HepG2 (cell line): ENCODE results near the gene TERB2. TPM values are rescaled to one million over a fixed set of nuclear protein-coding genes. Genes with fewer than 3 reads are reported as not detected.
"Not testable (repeated sequence)": the region's sequence is repeated elsewhere in the genome, so short reads cannot be mapped to it uniquely, and the experiment has no call there.

Experiments used
- ATF2 ChIP-seq: sonication (generic); formaldehyde crosslinking; IDR thresholded peaks from 2 replicates; pipeline ENCODE4 v1.4.0; 2020; ENCODE audit warnings: missing genetic modification reagents
- CBFB ChIP-seq: sonication (generic); formaldehyde crosslinking; IDR thresholded peaks from 2 replicates; pipeline ENCODE4 v1.4.0; 2020; ENCODE audit warnings: missing genetic modification reagents
- CREB1 ChIP-seq, 2 experiments: fragments of 450-650 bp in 1 of 2; IDR thresholded peaks; 2 replicates each; pipeline ENCODE4 v1.6.1; 2016 to 2017; ENCODE audit warnings: control low read depth in 1 of 2, mild to moderate bottlenecking in 1 of 2, missing compliant biosample characterization in 1 of 2, missing genetic modification characterization in 1 of 2
- CREM ChIP-seq, 2 experiments: sonication (generic) in 1 of 2; formaldehyde crosslinking in 1 of 2; IDR thresholded peaks; 2 replicates each; pipeline versions ENCODE4 v1.4.0 to v1.6.1; 2016 to 2020; ENCODE audit warnings: antibody characterized with exemption in 1 of 2, mild to moderate bottlenecking in 1 of 2, missing genetic modification reagents in 1 of 2
- FOXP4 ChIP-seq: sonication (generic); formaldehyde crosslinking; IDR thresholded peaks from 2 replicates; pipeline ENCODE4 v1.4.0; 2020; ENCODE audit warnings: missing genetic modification reagents
- SMAD3 ChIP-seq: sonication (generic); formaldehyde crosslinking; IDR thresholded peaks from 2 replicates; pipeline ENCODE4 v1.4.0; 2020; ENCODE audit warnings: missing genetic modification reagents
- TEAD3 ChIP-seq: optimal IDR thresholded peaks from 2 replicates; pipeline ENCODE3; 2016; ENCODE audit warnings: borderline replicate concordance
- ZNF331 ChIP-seq: sonication (generic); formaldehyde crosslinking; IDR thresholded peaks from 2 replicates; pipeline ENCODE4 v1.4.0; 2020; ENCODE audit warnings: missing genetic modification reagents
- ZNF788 ChIP-seq: sonication (generic); formaldehyde crosslinking; IDR thresholded peaks from 2 replicates; pipeline ENCODE4 v1.5.0; 2020; ENCODE audit warnings: mild to moderate bottlenecking, missing genetic modification reagents, borderline replicate concordance
- ZNF878 ChIP-seq: sonication (generic); formaldehyde crosslinking; IDR thresholded peaks from 2 replicates; pipeline ENCODE4 v1.8.1; 2023; ENCODE audit warnings: mild to moderate bottlenecking, missing genetic modification reagents, moderate library complexity
- polyA plus RNA-seq, 8 experiments: library from polyadenylated mRNA; depleted of rRNA in 3 of 8; stranded (reverse) in 7 of 8; unstranded in 1 of 8; fragments of >200 nt; fragmentation: Illumina TruSeq in 4 of 8; extraction: Trizol in 4 of 8; gene quantifications; 2 replicates each; pipeline versions ENCODE4 v1.2.1 to v1.2.3, GENCODE V29; 2011 to 2016; ENCODE audit warnings: low read depth in 4 of 8, missing spikeins in 1 of 8, mixed read lengths in 1 of 8; ENCODE audit not compliant: insufficient read depth in 1 of 8
- total RNA-seq, 5 experiments: library from RNA; depleted of rRNA; stranded (reverse); fragments of >200 nt; fragmentation: Illumina TruSeq; extraction: Trizol; gene quantifications; 2 replicates each; pipeline ENCODE4 v1.2.3, GENCODE V29; 2016; ENCODE audit warnings: low read depth in 1 of 5
- TF ChIP-seq, protein P1 (sequence below): sonication (generic); formaldehyde crosslinking; IDR thresholded peaks from 2 replicates; pipeline ENCODE4 v1.5.1; 2020; ENCODE audit warnings: mild to moderate bottlenecking, missing genetic modification reagents
- TF ChIP-seq, protein P2 (sequence below), 2 experiments: sonication (generic) in 1 of 2; formaldehyde crosslinking in 1 of 2; IDR thresholded peaks; 2 replicates each; pipeline versions ENCODE4 v1.4.0 to v1.6.1; 2016 to 2020; ENCODE audit warnings: borderline replicate concordance in 1 of 2, low read depth in 1 of 2, mild to moderate bottlenecking in 1 of 2, missing genetic modification reagents in 1 of 2
- TF ChIP-seq, protein P3 (sequence below): IDR thresholded peaks from 2 replicates; pipeline ENCODE4 v1.6.1; 2016; ENCODE audit warnings: low read depth, borderline replicate concordance
- TF ChIP-seq, protein P4 (sequence below): sonication (generic); formaldehyde crosslinking; IDR thresholded peaks from 2 replicates; pipeline ENCODE4 v1.8.0; 2022; ENCODE audit warnings: mild to moderate bottlenecking, missing genetic modification reagents; ENCODE audit not compliant: insufficient replicate concordance

TERB2 gene
- total and polyA plus RNA-seq, 2 of the 13 experiments (the other 11 are each of a cell fraction or from before 2014, with no cell fraction given), result not detected

GRCh38 chr15:44912974-44913448 lies 43.5 kb upstream of the TERB2 start (continued):
- TF ChIP-seq, protein P1, sequence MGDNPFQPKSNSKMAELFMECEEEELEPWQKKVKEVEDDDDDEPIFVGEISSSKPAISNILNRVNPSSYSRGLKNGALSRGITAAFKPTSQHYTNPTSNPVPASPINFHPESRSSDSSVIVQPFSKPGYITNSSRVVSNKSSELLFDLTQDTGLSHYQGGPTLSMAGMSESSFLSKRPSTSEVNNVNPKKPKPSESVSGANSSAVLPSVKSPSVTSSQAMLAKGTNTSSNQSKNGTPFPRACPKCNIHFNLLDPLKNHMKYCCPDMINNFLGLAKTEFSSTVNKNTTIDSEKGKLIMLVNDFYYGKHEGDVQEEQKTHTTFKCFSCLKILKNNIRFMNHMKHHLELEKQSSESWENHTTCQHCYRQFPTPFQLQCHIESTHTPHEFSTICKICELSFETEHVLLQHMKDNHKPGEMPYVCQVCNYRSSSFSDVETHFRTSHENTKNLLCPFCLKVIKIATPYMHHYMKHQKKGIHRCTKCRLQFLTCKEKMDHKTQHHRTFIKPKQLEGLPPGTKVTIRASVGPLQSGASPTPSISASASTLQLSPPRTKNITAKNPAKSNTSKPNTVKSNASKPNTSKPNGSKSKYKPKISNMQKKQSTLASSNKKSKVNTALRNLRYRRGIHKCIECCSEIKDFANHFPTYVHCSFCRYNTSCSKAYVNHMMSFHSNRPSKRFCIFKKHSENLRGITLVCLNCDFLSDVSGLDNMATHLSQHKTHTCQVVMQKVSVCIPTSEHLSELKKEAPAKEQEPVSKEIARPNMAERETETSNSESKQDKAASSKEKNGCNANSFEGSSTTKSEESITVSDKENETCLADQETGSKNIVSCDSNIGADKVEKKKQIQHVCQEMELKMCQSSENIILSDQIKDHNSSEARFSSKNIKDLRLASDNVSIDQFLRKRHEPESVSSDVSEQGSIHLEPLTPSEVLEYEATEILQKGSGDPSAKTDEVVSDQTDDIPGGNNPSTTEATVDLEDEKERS (CRISPR knock-in tag), result peak; percentile 71; the same call in 1 of the 2 replicates
- TF ChIP-seq ZNF331 (peak; percentile 59; the same call in 1 of the 2 replicates), CBFB (CRISPR knock-in tag) (0 out of 2 replicates have a peak, but pooled peaks have one; percentile 58), ZNF878 (peak; percentile 62; the same call in 1 of the 2 replicates), CREB1 (CRISPR knock-in tag; IDR thresholded peaks at IDR 0.05) (peak; percentile 68), CREM (IDR thresholded peaks at IDR 0.05) (peak; percentile 72), ZNF788 (CRISPR knock-in tag) (peak; percentile 49; the same call in 1 of the 2 replicates), TEAD3 (CRISPR knock-in tag) (peak; percentile 58), FOXP4 (CRISPR knock-in tag) (peak; percentile 92), SMAD3 (CRISPR knock-in tag) (peak; percentile 66; the same call in 1 of the 2 replicates), ATF2 (CRISPR knock-in tag) (peak; percentile 24; the same call in 1 of the 2 replicates)
- TF ChIP-seq, protein P2, sequence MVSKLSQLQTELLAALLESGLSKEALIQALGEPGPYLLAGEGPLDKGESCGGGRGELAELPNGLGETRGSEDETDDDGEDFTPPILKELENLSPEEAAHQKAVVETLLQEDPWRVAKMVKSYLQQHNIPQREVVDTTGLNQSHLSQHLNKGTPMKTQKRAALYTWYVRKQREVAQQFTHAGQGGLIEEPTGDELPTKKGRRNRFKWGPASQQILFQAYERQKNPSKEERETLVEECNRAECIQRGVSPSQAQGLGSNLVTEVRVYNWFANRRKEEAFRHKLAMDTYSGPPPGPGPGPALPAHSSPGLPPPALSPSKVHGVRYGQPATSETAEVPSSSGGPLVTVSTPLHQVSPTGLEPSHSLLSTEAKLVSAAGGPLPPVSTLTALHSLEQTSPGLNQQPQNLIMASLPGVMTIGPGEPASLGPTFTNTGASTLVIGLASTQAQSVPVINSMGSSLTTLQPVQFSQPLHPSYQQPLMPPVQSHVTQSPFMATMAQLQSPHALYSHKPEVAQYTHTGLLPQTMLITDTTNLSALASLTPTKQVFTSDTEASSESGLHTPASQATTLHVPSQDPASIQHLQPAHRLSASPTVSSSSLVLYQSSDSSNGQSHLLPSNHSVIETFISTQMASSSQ (IDR thresholded peaks at IDR 0.05; ENCODE audit: low read depth), result not testable (repeated sequence)
- TF ChIP-seq, protein P2 (CRISPR knock-in tag; IDR thresholded peaks at IDR 0.05; ENCODE audit: borderline replicate concordance), result peak; percentile 63; the same call in 1 of the 2 replicates
- TF ChIP-seq, protein P3, sequence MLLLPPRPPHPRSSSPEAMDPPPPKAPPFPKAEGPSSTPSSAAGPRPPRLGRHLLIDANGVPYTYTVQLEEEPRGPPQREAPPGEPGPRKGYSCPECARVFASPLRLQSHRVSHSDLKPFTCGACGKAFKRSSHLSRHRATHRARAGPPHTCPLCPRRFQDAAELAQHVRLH (CRISPR knock-in tag), result 0 out of 2 replicates have a peak, but pooled peaks have one; percentile 35
- TF ChIP-seq, protein P4, sequence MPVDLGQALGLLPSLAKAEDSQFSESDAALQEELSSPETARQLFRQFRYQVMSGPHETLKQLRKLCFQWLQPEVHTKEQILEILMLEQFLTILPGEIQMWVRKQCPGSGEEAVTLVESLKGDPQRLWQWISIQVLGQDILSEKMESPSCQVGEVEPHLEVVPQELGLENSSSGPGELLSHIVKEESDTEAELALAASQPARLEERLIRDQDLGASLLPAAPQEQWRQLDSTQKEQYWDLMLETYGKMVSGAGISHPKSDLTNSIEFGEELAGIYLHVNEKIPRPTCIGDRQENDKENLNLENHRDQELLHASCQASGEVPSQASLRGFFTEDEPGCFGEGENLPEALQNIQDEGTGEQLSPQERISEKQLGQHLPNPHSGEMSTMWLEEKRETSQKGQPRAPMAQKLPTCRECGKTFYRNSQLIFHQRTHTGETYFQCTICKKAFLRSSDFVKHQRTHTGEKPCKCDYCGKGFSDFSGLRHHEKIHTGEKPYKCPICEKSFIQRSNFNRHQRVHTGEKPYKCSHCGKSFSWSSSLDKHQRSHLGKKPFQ (CRISPR knock-in tag), result peak; percentile 75
- TF ChIP-seq CREB1 (IDR thresholded peaks at IDR 0.05); CREM (CRISPR knock-in tag; IDR thresholded peaks at IDR 0.05): not testable (repeated sequence)
